Measurements from ENCODE around the gene AUTS2.

- TF ChIP-seq POLR2A (IDR thresholded peaks at IDR 0.05) (no peak), CTCF (IDR thresholded peaks at IDR 0.05) (no peak), POLR2AphosphoS5 (IDR thresholded peaks at IDR 0.05) (no peak)
These were observed 906.0 kb downstream of the AUTS2 start for GRCh38 chr7:70504254-70504653.

Data from breast epithelium (tissue), 3 donors.